ENCODE results near the gene KCND2. TPM values are rescaled to one million over a fixed set of nuclear protein-coding genes. Genes with fewer than 3 reads are reported as not detected.

KCND2 gene
- total RNA-seq, 1 donor from 2014 or later = not detected

DNA sequence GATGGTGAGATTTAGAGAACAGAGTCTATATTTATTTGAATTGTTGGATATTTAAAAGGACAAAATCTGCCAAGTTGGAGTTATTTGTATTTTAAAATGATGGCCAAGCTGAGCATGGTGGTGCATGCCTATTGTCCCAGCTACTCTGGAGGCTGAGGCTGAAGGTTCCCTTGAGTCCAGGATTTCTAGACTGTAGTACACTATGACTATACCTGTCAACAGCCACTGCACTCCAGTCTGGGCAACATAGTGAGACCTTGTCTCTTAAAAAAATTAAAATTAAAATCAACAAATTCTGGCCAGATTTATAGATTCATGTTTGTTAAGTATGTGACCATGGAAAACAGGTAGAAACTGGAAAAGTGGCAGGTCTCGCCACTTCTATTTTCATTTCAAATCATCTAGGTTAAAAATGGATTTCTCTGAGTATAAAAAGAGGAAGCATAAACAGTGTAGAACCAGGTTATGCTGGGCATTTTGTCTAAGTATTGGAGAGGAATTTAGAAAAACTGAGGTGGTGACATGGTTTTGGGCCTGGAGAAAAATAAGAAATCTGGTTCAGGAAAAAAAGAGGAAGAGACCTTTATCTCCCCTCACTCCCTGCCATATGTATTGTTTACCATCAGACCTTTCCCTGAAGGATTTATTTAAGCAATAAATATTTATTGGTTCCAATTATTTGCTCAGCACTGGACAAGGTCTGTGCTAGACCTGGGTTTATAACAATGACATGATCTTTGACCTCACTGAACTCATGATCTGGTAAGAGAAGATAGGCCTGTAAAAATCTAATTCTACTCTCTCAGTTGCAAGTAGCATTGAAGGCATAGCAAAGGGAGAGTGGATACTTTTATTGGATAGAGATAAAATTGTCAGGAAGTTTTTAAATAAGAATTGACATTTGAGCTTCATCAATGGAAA is 450.8 kb downstream of the KCND2 start:
- H3K27ac Mint-ChIP-seq = no peak overlapping the region
- H3K36me3 Mint-ChIP-seq (ENCODE audit: low read depth) = no peaks in the 10 kb centered on the region
- intact Hi-C loops (cut with micrococcal nuclease) = loop anchor here (2.0 kb wide), 1 partner anchor 1453 kb away; no protein-coding TSS in a partner anchor
- H3K27me3 Mint-ChIP-seq (ENCODE audit: insufficient read depth) = no peaks in the 10 kb centered on the region
- no peaks in the 10 kb centered on the region for H3K4me1 Mint-ChIP-seq (ENCODE audit: low read depth)
- H3K9me3 Mint-ChIP-seq = no peaks in the 10 kb centered on the region
- no peak for DNase-seq (ENCODE audit: low spot score)
- H3K4me3 Mint-ChIP-seq = no peak overlapping the region

DNA sequence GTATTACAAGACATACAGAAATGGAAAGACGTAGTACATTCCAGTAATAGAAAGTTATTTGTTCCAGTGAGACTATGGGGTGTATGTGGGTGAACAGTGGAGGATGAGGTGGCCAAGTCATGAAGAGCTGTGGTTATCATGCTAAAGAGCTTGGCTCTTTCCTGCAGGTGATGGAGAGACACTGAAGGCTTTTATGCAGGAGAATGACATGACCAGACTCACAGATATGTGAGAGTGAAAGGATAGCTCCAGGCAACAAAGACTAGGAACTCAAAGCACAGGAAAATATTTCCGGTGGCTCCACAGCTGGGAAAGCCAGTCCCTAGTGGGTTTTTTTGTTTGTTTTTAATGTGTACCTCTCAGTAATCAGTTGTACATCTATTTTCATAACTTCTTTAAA is 451.5 kb downstream of the KCND2 start:
- no peak overlapping the region for H3K4me3 Mint-ChIP-seq
- H3K4me1 Mint-ChIP-seq (ENCODE audit: low read depth) = no peaks in the 10 kb centered on the region
- no peaks in the 10 kb centered on the region for H3K27me3 Mint-ChIP-seq (ENCODE audit: insufficient read depth)
- no peak overlapping the region for H3K27ac Mint-ChIP-seq
- no peaks in the 10 kb centered on the region for H3K36me3 Mint-ChIP-seq (ENCODE audit: low read depth)
- no peaks in the 10 kb centered on the region for H3K9me3 Mint-ChIP-seq
- DNase-seq (ENCODE audit: low spot score) = no peak
- intact Hi-C loops (cut with micrococcal nuclease) = loop anchor here (2.0 kb wide), 1 partner anchor 1454 kb away; no protein-coding TSS in a partner anchor

DNA sequence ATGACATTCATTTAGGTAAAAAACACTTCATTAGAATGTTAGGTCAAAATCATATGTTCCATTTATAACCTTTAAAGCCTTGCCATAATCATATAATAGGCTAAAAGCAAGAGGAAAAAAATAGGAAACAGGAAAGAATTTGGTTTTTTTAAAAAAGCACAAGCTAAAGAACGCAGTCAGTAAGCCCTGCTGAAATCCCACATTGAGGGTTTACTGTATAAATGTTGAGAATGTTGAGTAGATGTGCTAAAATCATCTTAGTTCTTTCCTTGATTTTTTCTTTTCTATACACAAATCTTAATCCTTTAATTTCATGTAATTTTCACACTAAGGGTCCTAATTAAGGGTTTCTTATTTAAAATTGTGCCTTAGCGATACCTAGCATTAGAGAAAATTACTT is 452.0 kb downstream of the KCND2 start:
- Mint-ChIP-seq H3K4me3 (no peak overlapping the region), H3K9me3 (no peaks in the 10 kb centered on the region), H3K27me3 (ENCODE audit: insufficient read depth) (no peaks in the 10 kb centered on the region), H3K27ac (no peak overlapping the region), H3K36me3 (ENCODE audit: low read depth) (no peaks in the 10 kb centered on the region), H3K4me1 (ENCODE audit: low read depth) (no peaks in the 10 kb centered on the region)
- no peak for DNase-seq (ENCODE audit: low spot score)
- intact Hi-C loops (cut with micrococcal nuclease) = loop anchor here (2.0 to 5.0 kb wide), 2 partner anchors 788 to 1454 kb away; no protein-coding TSS in a partner anchor

DNA sequence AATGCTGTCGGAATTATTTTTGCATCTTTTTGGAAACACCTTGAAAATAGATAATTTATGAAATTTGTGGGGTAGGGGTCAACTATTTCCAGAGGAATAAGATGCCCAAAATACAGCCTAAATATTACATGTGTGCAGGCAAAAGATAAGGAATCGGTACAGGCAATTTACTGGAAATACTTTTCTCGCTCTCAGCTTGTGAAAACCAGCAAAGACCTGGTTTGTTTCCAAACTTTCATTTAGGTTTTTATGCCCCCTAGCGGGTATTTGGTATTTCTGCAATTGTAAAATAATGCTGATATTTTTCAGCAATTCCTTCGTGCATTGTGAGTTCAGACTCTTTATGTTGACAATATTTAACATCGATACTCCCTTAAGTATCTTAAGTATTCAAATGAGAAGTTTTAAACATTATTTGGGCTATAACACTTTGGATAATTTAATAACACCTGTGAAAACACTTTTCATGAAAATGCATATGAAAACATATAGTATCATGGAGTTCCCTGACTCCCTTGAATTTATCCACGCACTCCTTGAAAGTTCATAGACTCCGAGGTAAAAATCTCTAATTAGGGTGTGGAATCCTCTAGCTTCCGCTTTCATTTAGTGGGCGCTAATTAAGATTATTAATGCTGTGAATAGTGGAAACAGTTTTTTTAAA is 452.5 kb downstream of the KCND2 start:
- intact Hi-C loops (cut with micrococcal nuclease) = loop anchor here (2.0 to 5.0 kb wide), 2 partner anchors 788 to 1455 kb away; no protein-coding TSS in a partner anchor
- H3K27me3 Mint-ChIP-seq (ENCODE audit: insufficient read depth) = no peaks in the 10 kb centered on the region
- DNase-seq (ENCODE audit: low spot score) = no peak

DNA sequence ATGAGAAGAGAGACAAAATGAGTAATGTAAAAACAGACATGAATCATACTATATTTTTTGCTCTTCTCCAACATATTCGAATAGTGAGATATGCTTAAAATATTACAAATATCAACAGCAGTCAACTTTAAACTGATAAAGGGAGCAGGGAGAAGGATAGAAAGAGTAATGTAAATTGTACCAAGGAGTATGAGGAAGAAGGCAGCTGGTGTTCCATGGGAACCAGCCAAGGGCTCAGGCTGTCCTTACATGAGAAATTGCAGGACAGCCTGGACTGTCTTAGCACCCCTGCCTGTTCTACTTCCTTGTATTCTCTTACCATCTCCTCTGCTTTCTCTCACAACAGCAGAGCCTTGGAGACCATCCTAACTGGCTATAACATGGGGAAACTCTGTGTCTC is 456.3 kb downstream of the KCND2 start:
- intact Hi-C loops (cut with micrococcal nuclease) = loop anchor here (5.0 kb wide), 1 partner anchor 792 kb away; no protein-coding TSS in a partner anchor

More for the DNA sequence above, 452.5 kb downstream of the KCND2 start:
- H3K27ac Mint-ChIP-seq = no peak overlapping the region
- H3K36me3 Mint-ChIP-seq (ENCODE audit: low read depth) = no peaks in the 10 kb centered on the region
- no peaks in the 10 kb centered on the region for H3K4me1 Mint-ChIP-seq (ENCODE audit: low read depth)
- H3K4me3 Mint-ChIP-seq = no peak overlapping the region
- no peaks in the 10 kb centered on the region for H3K9me3 Mint-ChIP-seq

DNA sequence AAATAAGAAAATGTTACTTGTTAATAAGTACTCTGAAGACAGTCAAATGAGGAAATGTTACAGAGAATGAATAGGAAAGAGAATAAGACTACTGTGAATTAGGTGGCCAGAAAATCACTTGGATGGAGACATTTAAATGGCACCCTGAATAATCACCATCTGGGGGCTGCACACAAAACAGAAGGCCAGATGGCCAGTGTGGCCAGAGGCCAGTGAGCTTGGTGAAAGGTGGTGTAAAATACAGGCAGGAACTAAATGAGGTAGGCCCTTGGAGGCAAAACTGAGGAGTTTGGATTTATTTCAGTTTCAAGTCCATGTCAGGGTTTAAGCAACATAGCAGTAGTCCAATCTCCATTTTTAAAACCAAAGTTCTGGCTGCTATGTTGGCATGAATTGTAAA is 458.3 kb downstream of the KCND2 start:
- Mint-ChIP-seq H3K4me1 (ENCODE audit: low read depth) (no peaks in the 10 kb centered on the region), H3K9me3 (no peaks in the 10 kb centered on the region), H3K27me3 (ENCODE audit: insufficient read depth) (no peaks in the 10 kb centered on the region), H3K36me3 (ENCODE audit: low read depth) (no peaks in the 10 kb centered on the region), H3K4me3 (no peak overlapping the region), H3K27ac (no peak overlapping the region)
- intact Hi-C loops (cut with micrococcal nuclease) = no loop called here
- no peak for DNase-seq (ENCODE audit: low spot score)

More for the DNA sequence above, 456.3 kb downstream of the KCND2 start:
- Mint-ChIP-seq H3K4me3 (no peak overlapping the region), H3K27ac (no peak overlapping the region), H3K36me3 (ENCODE audit: low read depth) (no peaks in the 10 kb centered on the region), H3K4me1 (ENCODE audit: low read depth) (no peaks in the 10 kb centered on the region), H3K9me3 (no peaks in the 10 kb centered on the region), H3K27me3 (ENCODE audit: insufficient read depth) (no peaks in the 10 kb centered on the region)
- DNase-seq (ENCODE audit: low spot score) = no peak

DNA sequence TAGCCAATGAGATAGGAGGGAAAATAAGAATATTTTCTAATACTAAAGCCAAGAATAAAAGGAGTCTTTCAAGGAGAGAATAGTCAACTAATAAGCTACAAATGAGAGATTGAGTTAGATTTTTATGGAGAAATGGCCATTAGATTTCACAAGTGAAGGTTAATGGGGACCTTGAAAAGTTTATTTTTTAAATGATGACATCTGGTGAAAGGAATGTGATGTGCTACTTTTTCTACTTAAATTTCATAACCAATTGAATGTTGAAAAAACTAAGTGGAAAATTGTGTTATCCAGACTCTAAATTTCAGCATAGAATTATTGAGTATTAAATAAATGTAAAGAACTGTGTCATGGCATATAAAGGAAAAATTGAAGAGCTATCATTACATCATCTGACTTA is 459.3 kb downstream of the KCND2 start:
- intact Hi-C loops (cut with micrococcal nuclease) = no loop called here
- Mint-ChIP-seq H3K27me3 (ENCODE audit: insufficient read depth) (no peaks in the 10 kb centered on the region), H3K27ac (no peak overlapping the region), H3K4me3 (no peak overlapping the region), H3K4me1 (ENCODE audit: low read depth) (no peaks in the 10 kb centered on the region), H3K9me3 (no peaks in the 10 kb centered on the region), H3K36me3 (ENCODE audit: low read depth) (no peaks in the 10 kb centered on the region)
- DNase-seq (ENCODE audit: low spot score) = no peak

DNA sequence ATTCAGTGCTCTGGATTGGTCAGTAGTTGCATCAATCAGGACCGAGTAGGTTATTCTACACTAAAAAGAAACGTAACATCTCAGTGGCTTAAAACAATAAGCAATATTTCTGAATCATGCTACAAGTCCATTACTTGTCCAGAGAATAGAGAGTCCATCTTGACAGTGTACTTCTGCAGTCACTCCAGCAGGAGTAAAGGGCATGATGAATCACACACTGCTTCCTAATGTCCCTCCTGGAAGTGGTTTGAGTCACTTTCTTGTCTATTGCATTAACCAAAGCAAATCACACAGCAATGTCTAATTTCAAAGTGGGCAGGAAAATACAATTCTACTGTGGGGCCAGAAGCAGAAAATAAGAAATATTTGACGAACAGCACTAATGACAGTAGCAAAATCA is 460.2 kb downstream of the KCND2 start:
- Mint-ChIP-seq H3K9me3 (no peaks in the 10 kb centered on the region), H3K4me3 (no peak overlapping the region), H3K27ac (no peak overlapping the region), H3K27me3 (ENCODE audit: insufficient read depth) (no peaks in the 10 kb centered on the region), H3K4me1 (ENCODE audit: low read depth) (no peaks in the 10 kb centered on the region), H3K36me3 (ENCODE audit: low read depth) (no peaks in the 10 kb centered on the region)
- no peak for DNase-seq (ENCODE audit: low spot score)
- intact Hi-C loops (cut with micrococcal nuclease) = no loop called here

DNA sequence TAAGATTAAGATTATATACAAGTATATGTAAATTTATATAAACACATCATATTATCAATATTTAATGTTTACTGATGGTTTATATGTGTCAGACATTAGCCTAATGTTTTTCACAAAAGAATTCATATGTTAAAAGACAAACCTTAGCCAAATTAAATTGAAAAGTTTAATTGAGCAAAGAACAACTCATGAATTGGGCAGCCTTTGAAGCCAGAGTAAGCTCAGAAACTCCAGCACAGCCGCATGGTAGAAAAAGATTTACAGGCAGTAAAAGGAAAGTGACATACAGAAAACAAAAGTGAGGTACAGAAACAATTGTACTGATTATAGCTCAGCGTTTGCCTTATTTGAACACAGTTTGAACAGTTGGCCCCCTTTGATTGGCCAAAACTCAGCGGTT is 460.9 kb downstream of the KCND2 start:
- no peak overlapping the region for H3K27ac Mint-ChIP-seq
- no peaks in the 10 kb centered on the region for H3K27me3 Mint-ChIP-seq (ENCODE audit: insufficient read depth)
- no peaks in the 10 kb centered on the region for H3K36me3 Mint-ChIP-seq (ENCODE audit: low read depth)
- H3K4me1 Mint-ChIP-seq (ENCODE audit: low read depth) = no peaks in the 10 kb centered on the region
- no peak for DNase-seq (ENCODE audit: low spot score)
- intact Hi-C loops (cut with micrococcal nuclease) = no loop called here
- H3K4me3 Mint-ChIP-seq = no peak overlapping the region
- no peaks in the 10 kb centered on the region for H3K9me3 Mint-ChIP-seq

DNA sequence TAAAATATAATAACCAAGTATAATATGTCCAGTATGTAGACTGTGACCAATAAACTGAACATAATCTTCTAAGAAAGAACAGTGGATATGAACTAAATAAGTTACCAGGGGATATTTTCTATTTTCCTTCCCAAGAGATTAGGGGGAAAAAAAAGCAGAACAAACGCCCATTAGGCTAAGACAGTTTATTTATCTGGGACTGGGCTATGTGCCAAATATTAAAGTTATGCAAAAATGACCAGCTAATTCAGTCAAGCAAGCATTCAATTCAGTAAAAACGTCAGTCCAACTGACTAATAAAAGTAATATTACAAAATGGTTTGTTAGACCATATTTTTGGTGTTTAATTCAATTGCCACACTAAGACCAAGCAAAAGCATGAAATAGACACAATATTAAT is 462.8 kb downstream of the KCND2 start:
- Mint-ChIP-seq H3K27me3 (ENCODE audit: insufficient read depth) (no peaks in the 10 kb centered on the region), H3K36me3 (ENCODE audit: low read depth) (no peaks in the 10 kb centered on the region), H3K4me3 (no peak overlapping the region), H3K9me3 (no peaks in the 10 kb centered on the region), H3K4me1 (ENCODE audit: low read depth) (no peaks in the 10 kb centered on the region), H3K27ac (no peak overlapping the region)
- intact Hi-C loops (cut with micrococcal nuclease) = no loop called here
- no peak for DNase-seq (ENCODE audit: low spot score)

DNA sequence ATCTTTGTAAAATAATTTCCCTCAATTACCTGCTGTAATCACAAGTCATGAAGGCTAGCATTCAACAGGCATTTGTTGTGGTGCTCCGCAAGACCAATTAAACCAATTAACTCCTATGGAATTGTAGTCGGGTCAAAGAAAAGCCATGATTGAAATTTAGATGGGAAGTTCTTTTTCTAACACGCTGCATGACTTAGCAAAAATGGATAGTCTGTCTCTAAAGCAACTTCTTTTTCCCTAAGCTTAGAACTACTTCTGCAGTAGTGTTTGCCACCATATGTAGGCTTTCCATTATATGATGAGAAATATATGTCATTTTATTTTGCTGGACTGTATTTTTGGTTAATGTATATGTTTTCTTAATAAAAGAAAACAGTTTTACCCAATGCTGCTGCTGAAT is 465.8 kb downstream of the KCND2 start:
- DNase-seq (ENCODE audit: low spot score) = no peak
- intact Hi-C loops (cut with micrococcal nuclease) = no loop called here
- Mint-ChIP-seq H3K36me3 (ENCODE audit: low read depth) (no peaks in the 10 kb centered on the region), H3K27ac (no peak overlapping the region), H3K4me3 (no peak overlapping the region), H3K4me1 (ENCODE audit: low read depth) (no peaks in the 10 kb centered on the region), H3K27me3 (ENCODE audit: insufficient read depth) (peaks cover 4% of the 10 kb centered on the region), H3K9me3 (no peaks in the 10 kb centered on the region)

DNA sequence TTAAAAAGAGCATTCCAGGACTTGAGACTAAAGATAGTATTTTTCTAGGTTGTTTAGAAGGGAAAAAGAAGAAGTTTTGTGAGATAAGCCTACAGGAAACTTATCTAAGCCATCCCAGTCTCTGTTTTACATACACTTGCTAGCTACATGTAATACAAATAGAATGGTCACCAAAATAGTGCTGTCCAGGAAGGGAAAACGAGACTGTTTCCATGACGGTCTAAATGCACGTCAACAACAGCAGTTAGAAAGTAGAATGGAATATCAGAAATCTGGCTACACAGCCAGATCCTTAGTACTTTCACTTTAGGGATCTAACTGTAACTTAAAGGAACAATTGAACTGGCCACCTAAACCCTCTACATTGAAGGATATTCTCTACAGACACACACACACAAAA is 467.4 kb downstream of the KCND2 start:
- H3K4me3 Mint-ChIP-seq = no peak overlapping the region
- peaks cover 4% of the 10 kb centered on the region for H3K27me3 Mint-ChIP-seq (ENCODE audit: insufficient read depth)
- intact Hi-C loops (cut with micrococcal nuclease) = no loop called here

DNA sequence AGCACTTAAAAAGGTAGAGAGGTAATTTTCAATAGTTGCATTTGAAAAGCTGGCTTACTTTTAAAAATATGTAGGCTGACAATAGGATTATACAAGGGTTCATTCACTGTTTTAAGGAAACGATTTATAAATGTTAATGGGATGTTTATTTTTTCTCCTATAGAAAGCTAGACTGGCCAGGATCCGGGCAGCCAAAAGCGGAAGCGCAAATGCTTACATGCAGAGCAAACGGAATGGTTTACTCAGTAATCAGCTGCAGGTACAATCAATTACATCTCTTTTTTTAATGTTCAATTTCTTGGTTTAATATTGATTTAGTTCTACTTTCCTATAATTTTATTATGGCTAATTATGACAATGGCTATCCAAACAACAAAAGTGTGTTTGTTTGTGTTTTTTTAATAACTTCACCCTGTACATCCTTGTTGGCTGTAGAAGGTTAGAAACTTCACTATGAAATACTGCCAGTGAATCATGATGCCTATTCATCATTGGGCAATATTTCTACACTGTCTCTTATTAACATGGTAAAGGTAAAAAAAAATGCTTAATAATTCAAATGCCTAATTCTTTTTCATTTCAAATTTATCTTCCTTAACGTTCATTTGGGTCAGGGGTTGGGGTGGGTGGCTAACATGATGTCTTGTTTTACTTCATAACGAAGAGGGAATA is 468.5 kb downstream of the KCND2 start:
- intact Hi-C loops (cut with micrococcal nuclease) = no loop called here
- H3K27me3 Mint-ChIP-seq (ENCODE audit: insufficient read depth) = peaks cover 4% of the 10 kb centered on the region
- DNase-seq (ENCODE audit: low spot score) = no peak
- no peak overlapping the region for H3K27ac Mint-ChIP-seq
- H3K36me3 Mint-ChIP-seq (ENCODE audit: low read depth) = no peaks in the 10 kb centered on the region
- no peak overlapping the region for H3K4me3 Mint-ChIP-seq
- H3K4me1 Mint-ChIP-seq (ENCODE audit: low read depth) = no peaks in the 10 kb centered on the region
- H3K9me3 Mint-ChIP-seq = no peaks in the 10 kb centered on the region

More for the DNA sequence above, 467.4 kb downstream of the KCND2 start:
- Mint-ChIP-seq H3K9me3 (no peaks in the 10 kb centered on the region), H3K36me3 (ENCODE audit: low read depth) (no peaks in the 10 kb centered on the region), H3K4me1 (ENCODE audit: low read depth) (no peaks in the 10 kb centered on the region), H3K27ac (no peak overlapping the region)
- DNase-seq (ENCODE audit: low spot score) = no peak

Measured in activated T-helper 1 cell treated with anti-CD3 and anti-CD28 coated beads, Interleukin-12 subunit alpha, Interleukin-12 subunit beta, Interleukin-2, Interleukin-4 antibody, amounts not matched to agents 30 ng/mL and 10 ng/mL and 1 ng/mL, durations not matched to agents 14 hours and 24 hours and 36 hours (primary cell).